Activated T-cell treated with anti-CD3 and anti-CD28 coated beads, Interleukin-2, amount 50 U/mL, for 72 hours (primary cell): ENCODE results near the gene PEDS1. TPM values are rescaled to one million over a fixed set of nuclear protein-coding genes. Genes with fewer than 3 reads are reported as not detected.
"Not testable (repeated sequence)": the region's sequence is repeated elsewhere in the genome, so short reads cannot be mapped to it uniquely, and the experiment has no call there.

Experiments used
- ATAC-seq, 2 donors: fragments of 150-1000 bp; cut with Tn5 transposase; replicated peaks in 1 of 2; 2 replicates each; pipeline ENCODE4 v1.10.0; 2021; ENCODE audit warnings: moderate library complexity in 2 of 2, mild to moderate bottlenecking in 1 of 2
- DNase-seq, 2 donors: peaks; one replicate each; pipeline ENCODE4 v3.0.0; 2021 to 2022; ENCODE audit warnings: mixed read lengths in 1 of 2
- H3K27ac Mint-ChIP-seq: one replicate; pipeline ENCODE4 v1.8.0; 2022; ENCODE audit warnings: mild to moderate bottlenecking, moderate library complexity, mixed read lengths
- H3K27me3 Mint-ChIP-seq: one replicate; pipeline ENCODE4 v1.8.0; 2022; ENCODE audit warnings: low read depth, mixed read lengths
- H3K36me3 Mint-ChIP-seq, 2 donors: one replicate each; pipeline ENCODE4 v1.8.0; 2022; ENCODE audit warnings: mixed read lengths in 2 of 2, mild to moderate bottlenecking in 1 of 2; ENCODE audit not compliant: insufficient read depth in 2 of 2
- H3K4me1 Mint-ChIP-seq: one replicate; pipeline ENCODE4 v1.8.0; 2022; ENCODE audit warnings: low read depth, mixed read lengths
- H3K4me3 Mint-ChIP-seq, 2 donors: one replicate each; pipeline ENCODE4 v1.8.0; 2022; ENCODE audit warnings: mild to moderate bottlenecking in 2 of 2, mixed read lengths in 2 of 2, moderate library complexity in 2 of 2
- H3K9me3 Mint-ChIP-seq, 2 donors: one replicate each; pipeline ENCODE4 v1.8.0; 2022; ENCODE audit warnings: mixed read lengths in 2 of 2
- total RNA-seq, 2 donors: library from RNA; stranded (reverse); gene quantifications; one replicate each; pipeline ENCODE4 v1.2.3, GENCODE V29; 2022

The PEDS1 gene
- total RNA-seq, 2 donors from 2014 or later = 14.4 to 17.9 TPM

GRCh38 chr20:50187403-50188051, 34.0 kb upstream of the PEDS1 start:
- no peak for ATAC-seq
- no peaks in the 10 kb centered on the region for H3K9me3 Mint-ChIP-seq
- no peak overlapping the region for H3K27ac Mint-ChIP-seq
- H3K36me3 Mint-ChIP-seq = peaks cover 0 to 4% of the 10 kb centered on the region in 2 donors
- no peak for DNase-seq
- H3K4me1 Mint-ChIP-seq = peaks cover 13% of the 10 kb centered on the region
- peaks cover 27% of the 10 kb centered on the region for H3K27me3 Mint-ChIP-seq
- H3K4me3 Mint-ChIP-seq = no peak overlapping the region

- Mint-ChIP-seq H3K4me1 (peaks cover 10% of the 10 kb centered on the region), H3K27me3 (peaks cover 27% of the 10 kb centered on the region), H3K36me3 (no peaks in the 10 kb centered on the region), H3K4me3 (no peak overlapping the region), H3K9me3 (no peaks in the 10 kb centered on the region), H3K27ac (no peak overlapping the region)
- ATAC-seq = no peak
- no peak for DNase-seq
Observed at GRCh38 chr20:50186987-50187402, 33.5 kb upstream of the PEDS1 start.

- no peak overlapping the region for H3K4me3 Mint-ChIP-seq
- DNase-seq (peak; percentile 89 to 91), ATAC-seq (peak in 1 of 2 donors; percentile 7)
- no peaks in the 10 kb centered on the region for H3K9me3 Mint-ChIP-seq
- H3K27me3 Mint-ChIP-seq = peaks cover 27% of the 10 kb centered on the region
- peaks cover 10% of the 10 kb centered on the region for H3K4me1 Mint-ChIP-seq
- no peaks in the 10 kb centered on the region for H3K36me3 Mint-ChIP-seq
- peak overlapping the region; percentile 44 for H3K27ac Mint-ChIP-seq
Observed at GRCh38 chr20:50186151-50186885, 32.8 kb upstream of the PEDS1 start.

GRCh38 chr20:50185426-50185825, 31.9 kb upstream of the PEDS1 start:
- H3K27me3 Mint-ChIP-seq = peaks cover 27% of the 10 kb centered on the region
- H3K4me3 Mint-ChIP-seq = no peak overlapping the region
- ATAC-seq (no peak), DNase-seq (no peak)
- peaks cover 10% of the 10 kb centered on the region for H3K4me1 Mint-ChIP-seq
- H3K36me3 Mint-ChIP-seq = no peaks in the 10 kb centered on the region
- no peak overlapping the region for H3K27ac Mint-ChIP-seq
- H3K9me3 Mint-ChIP-seq = no peaks in the 10 kb centered on the region

- Mint-ChIP-seq H3K36me3 (no peaks in the 10 kb centered on the region), H3K4me1 (peaks cover 10% of the 10 kb centered on the region), H3K4me3 (no peak overlapping the region), H3K9me3 (no peaks in the 10 kb centered on the region), H3K27me3 (peaks cover 27% of the 10 kb centered on the region), H3K27ac (no peak overlapping the region)
- ATAC-seq (no peak), DNase-seq (no peak)
Observed at GRCh38 chr20:50182346-50182745, 28.8 kb upstream of the PEDS1 start.

- H3K27me3 Mint-ChIP-seq = peaks cover 27% of the 10 kb centered on the region
- DNase-seq (no peak), ATAC-seq (no peak)
- H3K9me3 Mint-ChIP-seq = no peaks in the 10 kb centered on the region
- H3K4me1 Mint-ChIP-seq = peaks cover 7% of the 10 kb centered on the region
- no peaks in the 10 kb centered on the region for H3K36me3 Mint-ChIP-seq
- H3K27ac Mint-ChIP-seq = no peak overlapping the region
- H3K4me3 Mint-ChIP-seq = no peak overlapping the region
Observed at GRCh38 chr20:50181344-50181743, 27.8 kb upstream of the PEDS1 start.

- not testable (repeated sequence) for H3K27ac Mint-ChIP-seq, H3K4me1 Mint-ChIP-seq, H3K27me3 Mint-ChIP-seq, H3K9me3 Mint-ChIP-seq, H3K4me3 Mint-ChIP-seq, H3K36me3 Mint-ChIP-seq, DNase-seq, ATAC-seq
Observed at GRCh38 chr20:50178672-50179071, 25.1 kb upstream of the PEDS1 start.

- H3K27ac Mint-ChIP-seq = no peak overlapping the region
- H3K36me3 Mint-ChIP-seq = no peaks in the 10 kb centered on the region
- DNase-seq (no peak), ATAC-seq (no peak)
- no peaks in the 10 kb centered on the region for H3K9me3 Mint-ChIP-seq
- peaks cover 4% of the 10 kb centered on the region for H3K4me1 Mint-ChIP-seq
- H3K27me3 Mint-ChIP-seq = peaks cover 8% of the 10 kb centered on the region
- no peak overlapping the region for H3K4me3 Mint-ChIP-seq
Observed at GRCh38 chr20:50175938-50176933, 22.7 kb upstream of the PEDS1 start.

GRCh38 chr20:50174456-50174855, 20.9 kb upstream of the PEDS1 start:
- no peak for DNase-seq

GRCh38 chr20:50172347-50173013, 19.0 kb upstream of the PEDS1 start:
- H3K9me3 Mint-ChIP-seq = peaks cover 0 to 2% of the 10 kb centered on the region in 2 donors
- H3K27ac Mint-ChIP-seq = no peak overlapping the region
- H3K36me3 Mint-ChIP-seq = peaks cover 0 to 2% of the 10 kb centered on the region in 2 donors
- H3K4me3 Mint-ChIP-seq = peak overlapping the region; percentile 19 to 61
- peaks cover 10% of the 10 kb centered on the region for H3K4me1 Mint-ChIP-seq
- peak in 1 of 2 donors; percentile 25 for DNase-seq
- peaks cover 16% of the 10 kb centered on the region for H3K27me3 Mint-ChIP-seq
- ATAC-seq = peak; percentile 58 to 61

More at GRCh38 chr20:50174456-50174855, 20.9 kb upstream of the PEDS1 start:
- Mint-ChIP-seq H3K27me3 (peaks cover 11% of the 10 kb centered on the region), H3K4me1 (peaks cover 6% of the 10 kb centered on the region), H3K27ac (no peak overlapping the region), H3K9me3 (peaks cover 0 to under 1% of the 10 kb centered on the region in 2 donors), H3K36me3 (peaks cover 0 to under 1% of the 10 kb centered on the region in 2 donors), H3K4me3 (no peak overlapping the region)
- no peak for ATAC-seq

- no peak for ATAC-seq
- H3K27ac Mint-ChIP-seq = no peak overlapping the region
- peaks cover 0 to 2% of the 10 kb centered on the region in 2 donors for H3K9me3 Mint-ChIP-seq
- no peak overlapping the region for H3K4me3 Mint-ChIP-seq
- DNase-seq = no peak
- H3K4me1 Mint-ChIP-seq = peaks cover 18% of the 10 kb centered on the region
- H3K27me3 Mint-ChIP-seq = peaks cover 16% of the 10 kb centered on the region
- H3K36me3 Mint-ChIP-seq = peaks cover 0 to 2% of the 10 kb centered on the region in 2 donors
Observed at GRCh38 chr20:50170549-50171220, 17.2 kb upstream of the PEDS1 start.

- peaks cover 16% of the 10 kb centered on the region for H3K27me3 Mint-ChIP-seq
- peaks cover 0 to 2% of the 10 kb centered on the region in 2 donors for H3K9me3 Mint-ChIP-seq
- DNase-seq (peak; percentile 73 to 84), ATAC-seq (peak; percentile 30 to 39)
- H3K27ac Mint-ChIP-seq = no peak overlapping the region
- H3K4me1 Mint-ChIP-seq = peaks cover 22% of the 10 kb centered on the region
- H3K36me3 Mint-ChIP-seq = peaks cover 0 to 2% of the 10 kb centered on the region in 2 donors
- H3K4me3 Mint-ChIP-seq = no peak overlapping the region
Observed at GRCh38 chr20:50169329-50169823, 15.9 kb upstream of the PEDS1 start.
